GM21528 (cell line): Measurements from ENCODE around the gene RHBDF2.
A peak's percentile ranks its signal among the peaks of the same experiment; 100 is the strongest.

Source experiments
- ATAC-seq: cut with Tn5 transposase; IDR thresholded peaks from one replicate; pipeline ENCODE4 v1.9.1; 2021; ENCODE audit warnings: mild to moderate bottlenecking, moderate library complexity; ENCODE audit not compliant: unreplicated experiment, low FRiP score

RHBDF2 gene

DNA sequence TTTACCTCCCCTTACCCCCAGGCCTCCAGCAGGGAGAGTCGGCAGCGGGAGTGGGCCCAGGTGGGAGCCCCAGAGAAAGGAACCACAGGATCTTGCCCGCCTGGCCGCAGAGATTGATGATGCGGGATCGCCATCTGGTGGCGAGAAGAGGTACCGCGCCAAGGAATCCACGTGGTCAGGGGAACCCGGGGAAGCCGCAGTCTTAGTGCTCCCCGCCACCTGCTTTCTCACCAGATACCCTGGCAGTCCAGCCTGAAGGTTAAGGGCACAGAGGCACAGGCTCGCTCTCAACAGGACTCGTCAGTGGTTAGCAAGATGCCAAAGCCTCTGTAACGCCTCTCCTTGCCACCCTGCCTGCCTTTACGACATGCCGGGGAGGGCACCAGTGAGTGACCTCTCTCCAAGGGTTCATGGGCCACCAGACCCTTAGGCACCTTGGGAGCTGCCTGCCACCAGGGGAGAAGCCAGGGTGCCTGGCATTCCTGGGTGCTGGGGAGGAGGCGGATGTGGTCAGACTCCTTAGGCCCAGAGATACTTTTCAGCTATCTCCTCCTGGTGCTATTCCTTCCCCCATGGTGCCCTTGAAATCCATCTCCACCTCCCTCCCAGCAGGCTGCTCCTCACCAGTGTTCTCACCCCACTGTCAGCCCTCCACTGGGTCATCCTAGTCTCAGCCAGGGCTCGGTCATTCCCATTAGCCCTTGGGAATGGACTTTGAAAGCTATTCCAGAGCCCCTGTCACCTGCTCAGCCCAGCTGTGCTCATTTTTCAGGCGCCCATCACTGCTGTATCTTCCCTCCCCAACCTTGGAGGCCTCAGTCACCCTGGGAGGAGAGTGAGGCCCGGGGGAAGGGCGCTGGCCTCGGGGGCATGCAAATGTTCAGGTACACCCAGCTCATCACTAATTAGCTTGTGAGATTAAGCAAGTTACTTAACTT, 5.5 kb upstream of the RHBDF2 start:
- ATAC-seq: no peak

DNA sequence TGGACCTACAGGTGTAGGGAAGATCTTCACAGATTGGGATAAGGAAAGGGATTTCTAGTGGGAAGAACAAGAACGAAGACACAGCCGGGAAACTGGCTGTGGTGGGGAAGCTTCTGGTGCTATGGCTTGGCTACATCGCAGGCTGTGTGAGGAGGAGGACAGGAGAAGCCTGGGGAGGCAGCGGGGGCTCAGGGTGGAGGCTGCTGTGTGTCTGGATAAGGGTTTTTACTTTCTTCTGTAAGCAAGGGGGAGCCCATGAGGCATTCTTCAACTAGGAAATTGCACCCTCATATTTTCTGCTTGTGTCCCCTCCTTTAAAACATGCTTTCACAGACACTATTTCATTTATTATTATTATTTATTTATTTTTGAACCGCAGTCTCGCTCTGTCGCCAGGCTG, 2.9 kb upstream of the RHBDF2 start:
- no peak for ATAC-seq

DNA sequence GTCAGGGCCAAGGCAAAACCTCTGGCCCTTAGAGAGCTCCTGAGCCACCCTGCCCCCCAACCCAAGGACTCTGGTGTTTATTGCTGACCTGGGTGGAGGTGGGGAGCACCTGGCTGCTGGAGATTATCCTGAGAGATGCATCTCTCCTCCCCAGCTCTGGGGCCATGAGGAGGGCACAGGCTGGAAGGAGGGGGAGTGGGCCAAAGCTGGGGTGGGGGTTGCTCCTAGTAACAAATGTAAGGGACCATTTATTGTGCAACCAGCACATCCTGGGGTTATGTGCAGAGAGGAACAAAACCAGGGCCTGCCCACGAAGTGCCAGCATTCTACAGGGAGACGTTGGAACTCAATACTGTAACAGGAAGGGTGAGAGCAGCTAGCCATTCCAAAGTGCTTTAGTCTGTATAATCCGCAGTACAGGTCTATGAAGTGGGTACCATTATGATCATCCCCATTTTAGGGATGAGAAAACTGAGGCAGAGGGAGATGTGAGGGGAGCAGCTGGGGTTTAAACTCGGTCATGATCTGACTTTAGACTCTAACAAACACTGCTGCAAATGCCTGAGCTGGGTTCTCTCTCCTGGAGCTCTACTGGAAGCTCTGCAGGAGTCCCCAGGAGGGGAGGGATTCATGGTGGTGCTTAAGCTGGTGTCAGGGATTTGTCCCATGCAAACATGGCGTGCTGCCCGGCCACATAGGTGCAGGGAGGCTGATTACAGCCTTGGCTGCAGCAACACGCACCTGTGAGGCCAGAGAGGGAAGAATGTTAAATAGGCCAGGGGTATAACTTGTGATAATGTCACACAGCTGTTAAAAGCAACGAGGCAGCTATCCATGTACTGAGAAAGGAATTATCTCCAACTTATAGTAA, 1.4 kb upstream of the RHBDF2 start:
- no peak for ATAC-seq

- no peak for ATAC-seq
Observed at GRCh38 chr17:76501827-76502307, 644 bp upstream of the RHBDF2 start.

- ATAC-seq: peak; percentile 14
Observed at GRCh38 chr17:76500747-76501017, 541 bp downstream of the RHBDF2 start.

GRCh38 chr17:76500074-76500746, 1.0 kb downstream of the RHBDF2 start:
- no peak for ATAC-seq

DNA sequence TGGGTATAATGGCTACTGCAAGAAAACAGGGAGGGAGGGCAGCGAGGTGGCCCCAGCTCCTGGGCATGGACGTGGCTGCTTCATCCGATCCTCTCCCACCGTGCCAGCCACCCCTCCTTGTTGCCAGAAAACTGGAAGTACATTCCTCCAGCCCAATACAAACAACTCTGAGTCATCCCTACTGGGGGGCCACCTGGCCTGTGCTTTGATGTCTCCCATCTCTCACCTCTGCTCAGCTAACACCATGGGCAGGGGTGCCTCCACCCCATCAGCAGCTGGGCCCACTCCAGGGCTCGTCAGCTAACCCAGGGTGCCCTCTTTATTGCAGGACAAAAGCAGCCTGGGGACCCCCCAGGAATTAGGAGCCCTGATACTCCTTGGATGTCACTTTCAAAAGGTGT, 2.0 kb downstream of the RHBDF2 start:
- no peak for ATAC-seq

GRCh38 chr17:76498876-76499251, 2.4 kb downstream of the RHBDF2 start:
- ATAC-seq: no peak

GRCh38 chr17:76497979-76498875, 3.0 kb downstream of the RHBDF2 start:
- no peak for ATAC-seq

DNA sequence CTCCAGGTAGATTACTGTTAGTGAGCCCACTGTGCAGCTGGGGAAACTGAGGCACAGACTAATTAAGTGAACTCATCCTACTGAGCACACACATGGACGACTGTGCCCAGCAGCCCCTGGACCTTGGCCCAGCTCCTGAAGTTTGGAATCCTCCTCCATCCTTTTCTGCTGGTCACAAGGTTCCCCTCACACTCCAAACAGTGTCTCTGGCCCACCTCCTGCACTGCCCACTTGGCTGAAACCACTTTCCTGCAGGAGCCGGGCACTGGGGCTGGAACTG, 3.6 kb downstream of the RHBDF2 start:
- ATAC-seq: no peak

GRCh38 chr17:76496464-76496863, 4.8 kb downstream of the RHBDF2 start:
- ATAC-seq: no peak

DNA sequence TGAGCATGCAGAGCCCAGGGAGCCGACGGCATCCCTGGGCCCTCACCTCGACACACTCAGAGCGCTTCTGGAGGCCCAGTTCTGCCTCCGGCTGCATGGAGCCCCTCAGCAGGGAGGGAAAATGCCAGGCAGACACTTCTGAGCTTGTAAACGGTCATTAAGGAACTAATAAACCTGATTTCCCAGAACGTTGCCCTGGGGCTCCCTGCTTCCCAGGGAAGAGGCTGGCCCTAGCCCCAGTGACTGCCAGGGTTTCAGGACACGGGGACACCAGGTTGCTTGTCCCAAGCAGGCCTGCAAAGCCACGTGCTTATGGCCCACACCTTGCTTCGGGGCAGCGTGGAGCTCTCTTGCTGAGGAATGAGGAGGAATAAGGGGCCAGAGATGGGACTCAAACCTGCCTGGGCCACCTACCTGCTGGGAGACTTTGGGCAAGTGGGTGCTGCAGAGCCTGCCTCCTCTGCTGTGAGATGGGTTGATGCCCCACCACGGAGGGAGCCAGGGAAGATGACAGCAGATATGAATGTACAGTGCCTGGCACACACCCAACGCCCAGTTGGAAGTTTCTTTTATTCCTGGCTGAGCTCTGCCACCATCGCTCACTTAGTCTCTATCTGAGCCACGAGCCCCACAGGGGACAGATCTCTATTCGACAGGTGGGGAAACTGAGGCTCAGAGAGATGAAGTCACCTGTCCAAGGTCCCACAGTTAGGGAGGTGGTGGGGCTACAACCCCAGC, 5.4 kb downstream of the RHBDF2 start:
- ATAC-seq: no peak

- ATAC-seq: no peak
Observed at GRCh38 chr17:76493505-76494167, 7.6 kb downstream of the RHBDF2 start.

- peak; percentile 43 for ATAC-seq
Observed at GRCh38 chr17:76492989-76493501, 8.2 kb downstream of the RHBDF2 start.

- ATAC-seq: peak; percentile 38
Observed at GRCh38 chr17:76492123-76492988, 8.9 kb downstream of the RHBDF2 start.

DNA sequence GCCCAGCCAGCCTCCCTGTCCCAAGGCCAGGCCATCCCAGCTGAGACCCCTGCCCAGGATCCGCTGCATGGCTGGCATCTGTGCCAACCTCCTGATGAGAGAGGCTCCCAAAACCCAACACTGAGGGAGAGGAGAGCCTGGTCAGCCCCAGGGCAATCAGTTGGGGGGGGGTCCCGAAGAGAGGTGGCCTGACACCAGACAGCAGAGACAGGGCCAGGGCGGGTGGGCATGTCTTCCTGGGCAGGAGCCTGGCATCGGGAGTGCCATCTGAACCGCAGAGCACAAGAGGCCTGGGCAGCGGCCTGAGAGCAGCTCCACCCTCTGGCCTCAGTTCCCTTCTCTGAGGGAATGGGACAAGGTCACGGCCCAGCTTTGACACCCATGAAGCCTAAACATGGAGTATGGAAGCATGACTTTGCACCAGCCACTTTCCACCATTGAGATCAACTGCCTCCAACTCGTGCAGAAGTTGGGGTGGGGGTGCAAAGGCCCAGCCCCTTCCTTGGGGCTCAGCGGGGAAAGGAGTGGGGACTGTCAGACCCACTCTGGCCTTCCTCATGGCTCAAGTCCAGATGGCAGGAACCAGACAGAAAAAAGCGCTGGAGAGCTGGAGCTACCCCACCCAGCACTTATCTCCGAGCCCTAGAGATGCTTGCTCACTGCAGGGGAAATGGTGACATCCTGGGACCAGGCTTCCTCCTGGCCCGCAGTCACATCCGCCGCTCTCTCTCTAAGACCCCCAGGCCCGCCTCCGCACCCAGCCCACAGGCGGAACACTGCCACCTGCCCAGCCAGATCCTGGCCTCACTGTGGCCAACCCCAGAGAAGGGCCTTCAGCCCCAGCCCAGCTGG, 9.7 kb downstream of the RHBDF2 start:
- no peak for ATAC-seq

GRCh38 chr17:76490112-76490710, 11.0 kb downstream of the RHBDF2 start:
- no peak for ATAC-seq
